NCI-H226 (cell line): ENCODE measurements around the gene RBMS3.
A peak's percentile ranks its signal among the peaks of the same experiment; 100 is the strongest.
"Not testable (repeated sequence)": the region's sequence is repeated elsewhere in the genome, so short reads cannot be mapped to it uniquely, and the experiment has no call there.

ENCODE experiments used
- DNase-seq: peaks from one replicate; pipeline ENCODE4 v3.0.0-alpha.2; 2015

RBMS3 gene

GRCh38 chr3:29642393-29643033 lies 361.6 kb downstream of the RBMS3 start:
- DNase-seq = peak; percentile 37

GRCh38 chr3:29643034-29643425 lies 362.2 kb downstream of the RBMS3 start:
- DNase-seq = no peak

GRCh38 chr3:29644261-29644660 lies 363.4 kb downstream of the RBMS3 start:
- DNase-seq = no peak

DNA sequence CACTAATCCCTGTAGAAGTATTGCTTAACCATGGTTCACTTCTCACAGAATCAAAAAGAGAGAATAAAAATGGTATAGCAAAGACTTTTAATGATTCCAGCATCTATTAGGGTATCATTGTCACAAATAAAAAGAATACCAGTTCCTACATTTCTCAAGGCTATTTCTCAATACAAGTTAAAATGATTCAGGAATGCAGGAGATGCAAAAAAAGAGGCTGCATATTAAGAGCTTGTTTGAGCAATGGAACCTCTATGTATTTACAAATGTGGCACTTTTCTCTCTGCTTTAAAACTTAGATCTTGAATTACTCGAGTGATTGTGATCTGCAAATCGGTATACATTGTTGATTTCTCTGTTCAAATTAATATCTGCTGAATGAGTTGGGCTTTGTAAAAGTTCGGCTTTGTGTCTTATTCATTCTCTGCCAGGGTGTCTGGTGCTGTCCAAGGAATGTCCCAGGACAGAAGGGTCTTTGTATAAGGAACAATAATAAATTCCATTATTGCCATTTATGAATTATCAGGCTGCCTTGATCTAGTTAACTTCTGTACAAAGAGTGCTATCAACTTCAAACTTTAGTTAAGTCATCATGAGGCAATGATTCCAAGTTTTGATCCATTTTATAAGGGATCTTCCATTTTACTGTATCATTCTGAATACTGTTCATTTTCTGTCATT lies 364.2 kb downstream of the RBMS3 start:
- no peak for DNase-seq

GRCh38 chr3:29646043-29646442 lies 365.2 kb downstream of the RBMS3 start:
- no peak for DNase-seq

DNA sequence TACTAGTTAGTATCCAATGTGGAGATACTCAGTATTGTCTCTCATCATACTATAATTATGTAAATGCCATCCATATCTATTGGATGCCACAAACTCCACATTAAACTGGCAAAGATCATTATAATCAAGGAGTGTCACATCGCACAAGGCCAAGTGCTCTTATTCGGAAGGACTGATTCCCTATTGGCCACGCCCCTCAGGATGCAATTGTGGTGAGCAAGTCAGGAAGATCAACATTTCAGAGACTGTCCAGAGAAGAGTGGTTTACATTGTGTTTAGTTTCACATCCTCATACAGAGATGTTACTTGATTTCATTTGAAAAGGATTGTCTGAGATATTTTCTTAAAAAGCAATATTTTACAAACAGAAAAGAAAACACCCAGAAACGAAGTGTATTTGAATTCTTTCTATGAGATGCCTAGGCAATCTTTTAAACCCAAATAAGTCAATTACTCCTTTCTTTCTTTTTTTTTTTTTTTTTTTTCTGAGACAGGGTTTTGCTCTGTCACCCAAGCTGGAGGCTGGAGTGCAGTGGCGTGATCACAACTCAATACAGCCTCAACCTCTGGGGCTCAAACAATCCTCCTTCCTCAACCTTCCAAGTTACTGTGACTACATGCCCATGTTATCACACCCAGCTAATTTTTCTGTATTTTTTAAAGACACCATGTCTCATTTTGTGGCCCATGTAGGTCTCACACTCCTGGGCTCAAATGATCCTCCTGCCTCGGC lies 369.1 kb downstream of the RBMS3 start:
- no peak for DNase-seq

GRCh38 chr3:29653680-29654079 lies 372.8 kb downstream of the RBMS3 start:
- no peak for DNase-seq

DNA sequence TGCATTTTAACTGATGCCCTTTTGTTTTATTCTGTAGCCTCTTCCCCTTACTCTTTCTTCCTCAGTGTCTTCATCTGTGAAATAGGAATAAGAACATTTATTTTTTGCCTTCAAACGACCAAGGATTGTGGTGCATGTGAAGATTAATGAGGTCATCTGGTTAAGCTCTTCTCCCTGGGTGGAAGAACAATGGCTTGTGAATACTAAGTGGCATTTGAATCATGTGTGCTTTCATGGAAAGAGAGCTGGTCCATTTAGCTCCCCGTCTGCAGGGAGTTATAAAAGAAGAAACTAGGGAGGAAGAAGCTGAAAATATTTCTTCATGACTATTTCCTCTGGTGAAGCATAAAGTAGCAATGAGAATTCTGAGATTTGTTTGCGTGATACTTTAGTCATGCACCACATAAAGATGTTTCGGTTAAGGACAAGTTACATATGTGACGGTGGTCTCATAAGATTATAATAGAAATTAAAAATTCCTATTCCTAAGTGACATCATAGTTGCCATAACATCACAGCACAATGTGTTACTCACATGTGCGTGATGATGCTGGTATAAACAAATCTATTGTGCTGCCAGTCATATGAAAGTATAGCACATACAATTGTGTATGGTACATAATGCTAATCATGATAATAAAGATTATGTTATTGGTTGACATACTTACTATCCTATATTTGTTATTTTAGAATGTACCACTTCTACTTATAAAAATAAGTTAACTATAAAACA lies 374.3 kb downstream of the RBMS3 start:
- DNase-seq = no peak

GRCh38 chr3:29665688-29666087 lies 384.8 kb downstream of the RBMS3 start:
- no peak for DNase-seq

GRCh38 chr3:29668233-29668632 lies 387.4 kb downstream of the RBMS3 start:
- no peak for DNase-seq

- DNase-seq = no peak
Measured at GRCh38 chr3:29668728-29669127, 387.9 kb downstream of the RBMS3 start.

DNA sequence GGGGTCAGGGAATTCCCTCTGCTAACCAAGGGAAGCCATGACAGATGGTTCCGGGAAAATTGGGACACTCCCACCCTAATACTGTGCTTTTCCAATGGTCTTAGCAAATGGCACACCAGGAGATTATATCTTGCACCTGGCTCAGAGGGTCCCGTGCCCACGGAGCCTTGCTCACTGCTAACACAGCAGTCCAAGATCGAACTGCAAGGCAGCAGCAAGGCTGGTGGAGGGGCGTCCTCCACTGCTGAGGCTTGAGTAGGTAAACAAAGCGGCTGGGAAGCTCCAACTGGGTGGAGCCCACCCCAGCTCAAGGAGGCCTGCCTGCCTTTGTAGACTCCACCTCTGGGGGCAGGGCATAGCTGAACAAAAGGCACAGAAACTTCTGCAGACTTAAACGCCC lies 389.6 kb downstream of the RBMS3 start:
- not testable (repeated sequence) for DNase-seq

GRCh38 chr3:29677421-29677820 lies 396.6 kb downstream of the RBMS3 start:
- peak; percentile 28 for DNase-seq

- DNase-seq = no peak
Measured at GRCh38 chr3:29679944-29680343, 399.1 kb downstream of the RBMS3 start.

- peak; percentile 95 for DNase-seq
Measured at GRCh38 chr3:29683018-29683993, 402.4 kb downstream of the RBMS3 start.

DNA sequence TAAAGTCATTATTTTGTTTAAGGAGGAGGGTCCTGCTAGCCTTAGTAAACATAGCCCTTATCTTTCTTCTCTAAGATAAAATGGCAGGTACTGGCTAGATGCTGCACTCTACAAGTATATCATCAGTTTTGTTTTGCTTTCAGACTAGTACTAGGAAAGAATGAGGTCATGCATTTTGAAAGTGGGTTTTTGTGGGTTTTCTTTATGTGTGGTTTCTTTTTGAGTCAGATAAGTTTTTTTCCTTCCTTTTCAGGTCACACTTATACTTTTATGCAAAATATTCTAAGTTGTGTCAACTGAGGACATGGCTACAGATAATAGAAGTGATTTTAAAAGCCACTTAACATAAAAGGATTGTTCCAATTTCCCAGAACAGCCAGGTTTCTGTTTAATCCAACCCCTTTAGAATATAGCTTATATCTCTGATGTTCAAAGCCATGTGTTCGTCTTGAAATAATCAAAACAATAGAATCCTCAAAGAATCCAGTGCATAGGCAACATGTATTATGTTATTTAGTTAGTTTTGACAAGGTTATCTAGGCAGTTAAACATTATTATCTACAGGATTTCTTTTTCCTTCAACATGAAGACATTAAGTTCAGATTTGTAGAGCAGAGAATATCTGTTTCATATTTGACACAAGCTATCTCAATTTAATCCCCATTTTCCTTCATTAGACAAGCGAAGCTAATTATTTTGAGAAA lies 406.2 kb downstream of the RBMS3 start:
- DNase-seq = peak; percentile 81

- DNase-seq = no peak
Measured at GRCh38 chr3:29690686-29691353, 409.9 kb downstream of the RBMS3 start.

- DNase-seq = peak; percentile 94
Measured at GRCh38 chr3:29693863-29694262, 413.0 kb downstream of the RBMS3 start.

- no peak for DNase-seq
Measured at GRCh38 chr3:29694331-29694730, 413.5 kb downstream of the RBMS3 start.

GRCh38 chr3:29694783-29695182 lies 413.9 kb downstream of the RBMS3 start:
- peak; percentile 94 for DNase-seq

DNA sequence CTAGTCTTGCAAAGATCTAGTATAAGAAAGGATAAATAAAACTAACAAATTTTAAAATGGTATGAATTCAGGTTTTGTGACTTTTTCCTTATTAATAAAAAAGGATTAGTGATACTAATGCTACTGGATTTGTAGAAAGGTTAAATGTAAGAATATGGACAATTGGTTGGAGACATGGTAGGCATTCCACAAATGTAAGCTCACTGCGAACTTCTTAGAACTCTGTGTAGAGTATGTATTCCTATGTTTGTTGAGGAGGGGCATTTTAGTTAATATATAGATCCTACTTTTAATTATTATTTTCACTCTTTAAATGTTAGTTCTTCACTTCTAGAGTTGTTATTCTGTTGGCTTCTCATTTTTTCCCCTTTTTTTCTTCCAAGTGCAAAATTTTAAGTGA lies 414.3 kb downstream of the RBMS3 start:
- no peak for DNase-seq
